Measurements from ENCODE around the gene TBC1D14.

The TBC1D14 gene

DNA sequence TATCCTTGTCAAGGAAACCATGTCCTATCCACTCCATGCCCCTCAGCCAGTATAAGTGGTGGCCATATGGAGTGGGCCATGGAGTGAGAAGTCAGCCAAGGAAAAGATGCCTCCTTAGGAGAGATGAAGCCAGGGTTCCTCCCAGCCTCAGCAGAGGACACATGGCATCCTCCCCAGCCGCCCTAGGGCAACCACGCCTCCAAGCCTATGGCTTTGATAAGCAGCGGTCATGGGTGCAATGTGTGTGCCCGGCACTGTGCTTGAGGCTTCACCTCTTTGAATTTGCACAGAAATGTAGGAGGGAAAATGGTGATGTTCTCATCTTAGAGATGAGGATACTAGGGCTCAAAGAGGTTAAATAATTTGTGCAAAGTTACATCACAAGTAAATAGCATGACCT is 34.6 kb upstream of the TBC1D14 start:
- DNase-seq: no peak
- H3K4me3 ChIP-seq (ENCODE audit: low read depth, low read length): no peak overlapping the region
- no peaks in the 10 kb centered on the region for H3K27me3 ChIP-seq (ENCODE audit: insufficient read depth, low read depth, severe bottlenecking)
- no peak overlapping the region for H3K27ac ChIP-seq
- TF ChIP-seq, protein P1, sequence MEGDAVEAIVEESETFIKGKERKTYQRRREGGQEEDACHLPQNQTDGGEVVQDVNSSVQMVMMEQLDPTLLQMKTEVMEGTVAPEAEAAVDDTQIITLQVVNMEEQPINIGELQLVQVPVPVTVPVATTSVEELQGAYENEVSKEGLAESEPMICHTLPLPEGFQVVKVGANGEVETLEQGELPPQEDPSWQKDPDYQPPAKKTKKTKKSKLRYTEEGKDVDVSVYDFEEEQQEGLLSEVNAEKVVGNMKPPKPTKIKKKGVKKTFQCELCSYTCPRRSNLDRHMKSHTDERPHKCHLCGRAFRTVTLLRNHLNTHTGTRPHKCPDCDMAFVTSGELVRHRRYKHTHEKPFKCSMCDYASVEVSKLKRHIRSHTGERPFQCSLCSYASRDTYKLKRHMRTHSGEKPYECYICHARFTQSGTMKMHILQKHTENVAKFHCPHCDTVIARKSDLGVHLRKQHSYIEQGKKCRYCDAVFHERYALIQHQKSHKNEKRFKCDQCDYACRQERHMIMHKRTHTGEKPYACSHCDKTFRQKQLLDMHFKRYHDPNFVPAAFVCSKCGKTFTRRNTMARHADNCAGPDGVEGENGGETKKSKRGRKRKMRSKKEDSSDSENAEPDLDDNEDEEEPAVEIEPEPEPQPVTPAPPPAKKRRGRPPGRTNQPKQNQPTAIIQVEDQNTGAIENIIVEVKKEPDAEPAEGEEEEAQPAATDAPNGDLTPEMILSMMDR (IDR thresholded peaks at IDR 0.05; ENCODE audit: low read depth, low read length): no peak
- peaks cover 84% of the 10 kb centered on the region for H3K36me3 ChIP-seq
- H3K9me3 ChIP-seq (ENCODE audit: severe bottlenecking): no peaks in the 10 kb centered on the region

DNA sequence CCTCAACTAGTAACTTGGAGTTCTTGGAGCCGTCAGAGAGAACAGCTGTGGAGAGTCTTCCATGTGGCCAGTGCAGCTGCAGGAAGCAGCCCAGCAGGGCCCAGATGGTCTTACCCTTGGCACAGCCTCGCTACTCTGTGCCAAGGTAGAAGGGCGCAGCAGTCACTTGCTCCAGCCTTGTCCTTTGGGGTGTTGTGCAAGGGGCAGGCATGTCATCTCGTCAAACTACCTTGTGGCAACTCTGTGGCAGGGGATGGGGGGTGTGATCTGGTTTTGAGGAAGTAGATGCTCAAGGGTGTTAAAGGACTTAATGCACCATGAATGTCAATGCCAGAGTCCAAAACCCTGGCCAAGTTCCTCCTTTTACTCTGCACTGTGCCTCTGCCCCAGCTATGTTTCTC is 34.2 kb upstream of the TBC1D14 start:
- DNase-seq: no peak
- no peak overlapping the region for H3K4me3 ChIP-seq (ENCODE audit: low read depth, low read length)
- H3K9me3 ChIP-seq (ENCODE audit: severe bottlenecking): no peaks in the 10 kb centered on the region
- no peak overlapping the region for H3K27ac ChIP-seq
- peaks cover 85% of the 10 kb centered on the region for H3K36me3 ChIP-seq
- no peaks in the 10 kb centered on the region for H3K27me3 ChIP-seq (ENCODE audit: insufficient read depth, low read depth, severe bottlenecking)
- TF ChIP-seq, protein P1 (IDR thresholded peaks at IDR 0.05; ENCODE audit: low read depth, low read length): no peak

DNA sequence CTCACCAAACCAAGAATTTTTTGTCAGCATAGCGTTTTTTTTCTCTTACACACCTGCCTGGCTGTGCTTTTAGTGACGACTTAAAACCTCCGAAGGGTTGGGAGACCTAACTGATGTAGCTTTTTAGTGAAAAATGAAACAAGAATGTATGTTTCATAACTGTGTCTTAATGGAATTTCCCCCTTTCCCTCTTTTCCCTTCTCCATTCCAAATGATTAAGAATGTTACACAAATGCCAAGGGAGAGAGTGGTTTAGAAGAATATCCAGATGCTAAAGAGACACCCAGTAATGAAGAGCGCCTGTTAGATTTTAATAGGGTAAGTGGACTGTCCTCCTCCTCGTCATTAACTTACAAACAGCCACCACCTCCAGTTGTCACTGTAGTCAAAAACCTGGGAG is 33.2 kb upstream of the TBC1D14 start:
- Histone ChIP-seq H3K27me3 (ENCODE audit: insufficient read depth, low read depth, severe bottlenecking) (no peaks in the 10 kb centered on the region), H3K4me3 (ENCODE audit: low read depth, low read length) (no peak overlapping the region), H3K9me3 (ENCODE audit: severe bottlenecking) (no peaks in the 10 kb centered on the region), H3K27ac (no peak overlapping the region), H3K36me3 (peaks cover 88% of the 10 kb centered on the region)
- TF ChIP-seq, protein P1 (IDR thresholded peaks at IDR 0.05; ENCODE audit: low read depth, low read length): no peak
- no peak for DNase-seq

DNA sequence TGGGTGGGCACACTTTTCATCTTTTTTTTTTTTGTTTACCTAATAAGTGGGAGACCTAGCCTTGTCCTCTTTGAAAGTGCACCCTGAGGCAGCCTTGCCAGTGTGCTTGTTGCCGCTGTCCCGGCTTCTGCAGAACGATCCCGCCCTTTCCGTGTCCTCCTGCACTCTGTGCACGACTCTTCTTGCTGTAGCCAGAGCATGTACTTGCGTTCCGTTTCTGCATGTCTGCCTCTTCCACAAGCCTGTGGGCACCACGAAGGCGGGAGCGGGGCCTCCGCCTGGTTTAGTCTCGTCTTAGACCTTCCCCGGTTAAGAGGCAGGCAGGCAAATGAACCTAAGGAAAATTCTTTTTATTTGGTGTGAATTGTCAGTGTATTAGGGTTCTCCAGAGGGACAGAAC is 32.6 kb upstream of the TBC1D14 start:
- Histone ChIP-seq H3K27ac (no peak overlapping the region), H3K36me3 (peaks cover 88% of the 10 kb centered on the region), H3K4me3 (ENCODE audit: low read depth, low read length) (no peak overlapping the region), H3K27me3 (ENCODE audit: insufficient read depth, low read depth, severe bottlenecking) (no peaks in the 10 kb centered on the region), H3K9me3 (ENCODE audit: severe bottlenecking) (no peaks in the 10 kb centered on the region)
- TF ChIP-seq, protein P1 (IDR thresholded peaks at IDR 0.05; ENCODE audit: low read depth, low read length): no peak
- no peak for DNase-seq

DNA sequence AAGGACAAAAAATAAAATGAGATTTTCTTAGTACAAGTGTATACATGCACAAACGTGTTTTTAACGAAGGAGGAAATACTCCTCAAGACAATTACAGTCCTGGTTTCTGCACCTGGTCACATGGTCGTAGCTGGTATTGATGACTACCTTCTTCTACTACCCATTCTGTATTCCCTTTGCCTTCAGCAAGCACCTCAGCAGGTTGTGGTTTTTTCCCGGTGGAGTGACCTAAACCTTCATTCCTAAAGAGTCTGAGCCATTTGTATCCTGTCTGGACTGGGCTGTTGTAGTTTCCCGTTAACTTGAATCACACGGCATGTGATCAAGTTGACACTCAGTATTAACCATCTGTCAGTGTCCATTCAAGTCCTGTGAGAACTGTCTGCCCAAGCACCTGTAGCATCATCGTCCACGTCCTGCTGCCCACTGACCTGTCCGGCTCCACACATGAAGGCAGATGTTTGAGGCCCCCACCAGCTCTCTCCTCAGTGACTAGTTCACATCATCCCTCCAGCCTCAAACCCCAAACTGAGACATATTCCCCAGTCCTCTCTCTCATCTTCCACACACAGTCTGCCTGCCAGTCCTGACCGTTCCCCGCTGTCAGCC is 31.1 kb upstream of the TBC1D14 start:
- no peak for DNase-seq
- Histone ChIP-seq H3K4me3 (ENCODE audit: low read depth, low read length) (no peak overlapping the region), H3K36me3 (peaks cover 88% of the 10 kb centered on the region), H3K27ac (no peak overlapping the region), H3K9me3 (ENCODE audit: severe bottlenecking) (no peaks in the 10 kb centered on the region), H3K27me3 (ENCODE audit: insufficient read depth, low read depth, severe bottlenecking) (no peaks in the 10 kb centered on the region)
- TF ChIP-seq, protein P1 (IDR thresholded peaks at IDR 0.05; ENCODE audit: low read depth, low read length): no peak

DNA sequence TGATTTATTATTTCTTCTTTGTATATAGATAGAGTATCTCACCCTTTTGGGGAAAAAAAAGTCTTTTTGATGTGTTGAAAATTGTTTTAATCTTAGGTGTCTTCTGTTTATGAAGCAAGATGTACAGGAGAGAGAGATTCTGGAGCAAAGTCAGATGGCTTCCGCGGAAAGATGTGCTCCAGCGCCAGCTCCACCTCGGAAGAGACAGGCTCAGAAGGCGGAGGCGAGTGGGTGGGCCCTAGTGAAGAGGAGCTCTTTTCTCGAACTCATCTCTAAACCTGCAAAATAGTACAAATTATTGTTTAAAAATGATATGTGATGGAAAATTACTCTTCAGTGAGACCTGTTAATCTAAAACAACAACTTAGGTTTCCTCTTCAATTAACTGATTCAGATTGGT is 28.9 kb upstream of the TBC1D14 start:
- H3K9me3 ChIP-seq (ENCODE audit: severe bottlenecking): no peaks in the 10 kb centered on the region
- H3K36me3 ChIP-seq: peaks cover 67% of the 10 kb centered on the region
- H3K27ac ChIP-seq: no peak overlapping the region
- DNase-seq: no peak
- H3K4me3 ChIP-seq (ENCODE audit: low read depth, low read length): no peak overlapping the region
- H3K27me3 ChIP-seq (ENCODE audit: insufficient read depth, low read depth, severe bottlenecking): no peaks in the 10 kb centered on the region
- TF ChIP-seq, protein P1 (IDR thresholded peaks at IDR 0.05; ENCODE audit: low read depth, low read length): no peak
